ENCODE data around the gene OTUD3. TPM values are rescaled to one million over a fixed set of nuclear protein-coding genes. Genes with fewer than 3 reads are reported as not detected.

OTUD3 gene
- total RNA-seq, 1 experiment from 2014 or later, result 9.7 TPM

GRCh38 chr1:19862944-19863343 lies 19.3 kb upstream of the OTUD3 start:
- BruUV-seq (replicated peaks), result no TSS peak
- POLR2A ChIA-PET (ENCODE audit: unreplicated experiment), result no interaction called here

DNA sequence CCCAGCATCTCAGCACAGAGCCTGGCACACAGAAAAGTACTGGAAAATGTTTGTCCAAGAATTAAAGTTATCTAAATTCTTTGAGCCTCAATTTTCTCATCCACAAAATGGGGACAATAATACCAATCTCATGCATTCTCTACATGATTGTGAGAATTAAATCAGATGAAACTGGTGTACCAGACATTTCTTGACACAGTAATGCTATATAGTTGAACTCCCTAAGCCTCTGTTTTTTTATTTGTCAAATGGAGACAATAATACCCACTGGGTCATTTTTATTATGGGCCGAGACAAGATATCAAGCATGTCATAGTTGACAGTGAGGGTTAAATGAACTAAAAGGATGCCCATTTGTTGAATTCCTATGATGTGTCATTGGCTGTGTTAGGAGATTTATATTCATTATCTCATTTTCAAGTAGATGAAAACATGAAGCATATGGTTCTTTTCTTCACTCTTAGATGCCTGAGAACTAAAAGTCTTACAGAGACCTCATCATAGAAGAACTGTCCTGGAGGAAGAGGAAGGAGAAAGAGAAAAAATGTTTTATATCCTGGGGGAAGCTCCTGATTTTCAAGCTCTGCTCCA lies 17.5 kb upstream of the OTUD3 start:
- no peaks in the 10 kb centered on the region for H3K9me2 ChIP-seq (ENCODE audit: insufficient read depth)
- H3F3A ChIP-seq (ENCODE audit: insufficient read depth, low read depth), result no peaks in the 10 kb centered on the region; the same call in 1 of the 2 replicates
- DNase-seq, result no peak
- no peaks in the 10 kb centered on the region for H3K27me3 ChIP-seq (ENCODE audit: insufficient read depth, low read depth)
- H3K9me3 ChIP-seq (ENCODE audit: insufficient read depth, low read depth), result peaks cover 7% of the 10 kb centered on the region; the same call in 1 of the 2 replicates
- ChIA-PET CTCF (interaction anchor here (0.6 kb wide), 1 partner anchor 423 kb away, joined by 7 read pairs; no protein-coding TSS in a partner anchor), POLR2A (ENCODE audit: unreplicated experiment) (no interaction called here)
- no TSS peak for BruUV-seq (replicated peaks)
- no peaks in the 10 kb centered on the region for H4K20me1 ChIP-seq (ENCODE audit: insufficient read depth)
- TF ChIP-seq EZH2 (IDR thresholded peaks at IDR 0.05; ENCODE audit: low read depth) (no peak), CTCF (conservative IDR thresholded peaks at IDR 0.05) (no peak)
- H2AFZ ChIP-seq, result no peak overlapping the region
- no peaks in the 10 kb centered on the region for H3K36me3 ChIP-seq (ENCODE audit: low read depth)
- H3K4me1 ChIP-seq (replicated peaks; ENCODE audit: insufficient read depth), result peaks cover 12% of the 10 kb centered on the region
- H3K4me2 ChIP-seq, result no peak overlapping the region
- no peak overlapping the region for H3K4me3 ChIP-seq
- no peak overlapping the region for H3K27ac ChIP-seq
- H3K79me2 ChIP-seq (ENCODE audit: low read depth), result no peaks in the 10 kb centered on the region
- intact Hi-C loops (cut with micrococcal nuclease; ENCODE audit: unreplicated experiment), result loop anchor here (10.0 kb wide), 1 partner anchor 60 kb away; no protein-coding TSS in a partner anchor

More at GRCh38 chr1:19862944-19863343, 19.3 kb upstream of the OTUD3 start:
- no peak overlapping the region for H3K4me3 ChIP-seq
- H3K9me3 ChIP-seq (ENCODE audit: insufficient read depth, low read depth), result peaks cover 7% of the 10 kb centered on the region; the same call in 1 of the 2 replicates
- no peak overlapping the region for H2AFZ ChIP-seq
- H3K27me3 ChIP-seq (ENCODE audit: insufficient read depth, low read depth), result no peaks in the 10 kb centered on the region
- H3K36me3 ChIP-seq (ENCODE audit: low read depth), result no peaks in the 10 kb centered on the region
- no peak overlapping the region for H3K4me2 ChIP-seq
- intact Hi-C loops (cut with micrococcal nuclease; ENCODE audit: unreplicated experiment), result loop anchor here (10.0 kb wide), 1 partner anchor 58 kb away; no protein-coding TSS in a partner anchor
- TF ChIP-seq CTCF (conservative IDR thresholded peaks at IDR 0.05) (no peak), EZH2 (IDR thresholded peaks at IDR 0.05; ENCODE audit: low read depth) (no peak)
- no peak for DNase-seq
- CTCF ChIA-PET, result no interaction called here
- no peak overlapping the region for H3K27ac ChIP-seq
- H3K4me1 ChIP-seq (replicated peaks; ENCODE audit: insufficient read depth), result peaks cover 12% of the 10 kb centered on the region
- no peaks in the 10 kb centered on the region; the same call in 1 of the 2 replicates for H3F3A ChIP-seq (ENCODE audit: insufficient read depth, low read depth)
- H3K79me2 ChIP-seq (ENCODE audit: low read depth), result no peaks in the 10 kb centered on the region
- H3K9me2 ChIP-seq (ENCODE audit: insufficient read depth), result no peaks in the 10 kb centered on the region
- H4K20me1 ChIP-seq (ENCODE audit: insufficient read depth), result no peaks in the 10 kb centered on the region

DNA sequence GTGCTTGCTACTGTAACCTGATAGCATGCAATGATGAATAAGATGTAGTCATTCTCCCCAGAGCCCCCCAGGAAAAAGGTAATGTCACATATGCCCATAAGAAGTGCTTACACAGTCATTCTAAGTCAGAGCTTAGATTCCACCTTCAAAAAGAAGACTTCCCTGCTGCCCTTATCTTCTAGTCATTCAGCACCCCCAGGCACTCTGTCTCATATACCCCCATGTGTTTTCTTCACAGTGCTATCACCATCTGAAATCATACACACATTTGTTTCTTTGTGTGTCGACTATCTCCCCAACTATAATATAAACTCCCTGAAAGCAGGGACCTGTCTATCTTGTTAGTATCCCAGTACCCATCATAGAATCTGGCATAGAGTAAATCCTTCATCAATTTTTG lies 16.2 kb upstream of the OTUD3 start:
- no peaks in the 10 kb centered on the region; the same call in 1 of the 2 replicates for H3F3A ChIP-seq (ENCODE audit: insufficient read depth, low read depth)
- no peak for TF ChIP-seq CTCF (conservative IDR thresholded peaks at IDR 0.05)
- no peak for TF ChIP-seq EZH2 (IDR thresholded peaks at IDR 0.05; ENCODE audit: low read depth)
- H2AFZ ChIP-seq, result no peak overlapping the region
- no peak for DNase-seq
- BruUV-seq (replicated peaks), result no TSS peak
- H3K4me1 ChIP-seq (replicated peaks; ENCODE audit: insufficient read depth), result peaks cover 12% of the 10 kb centered on the region
- intact Hi-C loops (cut with micrococcal nuclease; ENCODE audit: unreplicated experiment), result loop anchor here (10.0 kb wide), 1 partner anchor 61 kb away; no protein-coding TSS in a partner anchor
- H3K36me3 ChIP-seq (ENCODE audit: low read depth), result no peaks in the 10 kb centered on the region
- ChIA-PET CTCF (no interaction called here), POLR2A (ENCODE audit: unreplicated experiment) (no interaction called here)
- no peaks in the 10 kb centered on the region for H3K79me2 ChIP-seq (ENCODE audit: low read depth)
- H3K9me3 ChIP-seq (ENCODE audit: insufficient read depth, low read depth), result peaks cover 7% of the 10 kb centered on the region; the same call in 1 of the 2 replicates
- no peak overlapping the region for H3K4me3 ChIP-seq
- no peaks in the 10 kb centered on the region for H3K27me3 ChIP-seq (ENCODE audit: insufficient read depth, low read depth)
- H3K27ac ChIP-seq, result no peak overlapping the region
- H4K20me1 ChIP-seq (ENCODE audit: insufficient read depth), result no peaks in the 10 kb centered on the region
- no peaks in the 10 kb centered on the region for H3K9me2 ChIP-seq (ENCODE audit: insufficient read depth)
- no peak overlapping the region for H3K4me2 ChIP-seq

Data from PC-9 (cell line).